Measurements from ENCODE around the gene HELB. TPM values are rescaled to one million over a fixed set of nuclear protein-coding genes. Genes with fewer than 3 reads are reported as not detected.

Gene HELB
- polyA plus RNA-seq, 2 of the 4 experiments (the other 2 are of a cell fraction), result 1.1 to 5.6 TPM

GRCh38 chr12:66359300-66359699, 57.0 kb downstream of the HELB start (continued):
- no peak for TF ChIP-seq HEYL (CRISPR knock-in tag; IDR thresholded peaks at IDR 0.05)

- H3K4me2 ChIP-seq, result no peak overlapping the region
- no peaks in the 10 kb centered on the region for H3K9me3 ChIP-seq
- 76% methylated on average over 4 of the region's 4 CpGs for WGBS (ENCODE audit: missing lambda C conversion rate)
- TF ChIP-seq USF2 (IDR thresholded peaks at IDR 0.05), result no peak
- no peak for TF ChIP-seq SREBF2 (IDR thresholded peaks at IDR 0.05)
- no peak for TF ChIP-seq PBX3 (IDR thresholded peaks at IDR 0.05)
- H3K4me1 ChIP-seq, result no peaks in the 10 kb centered on the region
- no peak overlapping the region for H3K4me3 ChIP-seq
- no peak overlapping the region for H3K27ac ChIP-seq
- ChIA-PET CTCF (interaction anchor here (1.2 to 1.7 kb wide), 2 partner anchors 9 to 37 kb away, joined by 3 to 4 read pairs; no protein-coding TSS in a partner anchor), POLR2A (no interaction called here)
- DNase-seq (ENCODE audit: low read depth in 1 of 2, low spot score in 1 of 2), result no peak
- ATAC-seq, result no peak
- no peak for FAIRE-seq
Measured at GRCh38 chr12:66361703-66362102, 59.4 kb downstream of the HELB start.

- H3K4me3 ChIP-seq, result no peak overlapping the region
- 40% methylated on average over 3 of the region's 3 CpGs for WGBS (ENCODE audit: missing lambda C conversion rate)
- H3K4me1 ChIP-seq, result no peaks in the 10 kb centered on the region
- H3K4me2 ChIP-seq, result no peak overlapping the region
- H3K27ac ChIP-seq, result no peak overlapping the region
- ChIA-PET CTCF (interaction anchor here (1.0 kb wide), 1 partner anchor 12 kb away, joined by 3 read pairs; no protein-coding TSS in a partner anchor), POLR2A (no interaction called here)
- ATAC-seq (no peak), FAIRE-seq (no peak), DNase-seq (ENCODE audit: low read depth in 1 of 2, low spot score in 1 of 2) (no peak)
- TF ChIP-seq ATOH8 (CRISPR knock-in tag; IDR thresholded peaks at IDR 0.05; ENCODE audit: low read depth), result no peak
- no peak for TF ChIP-seq FOSL2 (IDR thresholded peaks at IDR 0.05)
- TF ChIP-seq FOSL2 (CRISPR knock-in tag; IDR thresholded peaks at IDR 0.05), result no peak
- TF ChIP-seq SREBF2 (IDR thresholded peaks at IDR 0.05), result no peak
- no peak for TF ChIP-seq JUN (IDR thresholded peaks at IDR 0.05)
- TF ChIP-seq TP53 (CRISPR knock-in tag; IDR thresholded peaks at IDR 0.05), result no peak
- TF ChIP-seq EHMT2 (IDR thresholded peaks at IDR 0.05; ENCODE audit: low read depth), result no peak
- no peak for TF ChIP-seq HOXB13 (CRISPR knock-in tag; IDR thresholded peaks at IDR 0.05; ENCODE audit: low read depth)
- no peak for TF ChIP-seq HOXB5 (CRISPR knock-in tag; IDR thresholded peaks at IDR 0.05)
- TF ChIP-seq CTCF (IDR thresholded peaks at IDR 0.05), result no peak
- no peak for TF ChIP-seq TFCP2L1 (CRISPR knock-in tag; IDR thresholded peaks at IDR 0.05)
- no peak for TF ChIP-seq CHD2 (IDR thresholded peaks at IDR 0.05; ENCODE audit: low read length, partially characterized antibody)
- TF ChIP-seq ELK1 (IDR thresholded peaks at IDR 0.05; ENCODE audit: low read depth, low read length), result no peak
- H3K9me3 ChIP-seq, result no peaks in the 10 kb centered on the region
Measured at GRCh38 chr12:66365718-66366490, 63.6 kb downstream of the HELB start.
